HG02852 (cell line): ENCODE measurements around the gene ESR1.

Source experiments
- ATAC-seq: cut with Tn5 transposase; IDR thresholded peaks from one replicate; pipeline ENCODE4 v1.9.1; 2021; ENCODE audit warnings: mild to moderate bottlenecking, moderate library complexity; ENCODE audit not compliant: unreplicated experiment

The ESR1 gene

DNA sequence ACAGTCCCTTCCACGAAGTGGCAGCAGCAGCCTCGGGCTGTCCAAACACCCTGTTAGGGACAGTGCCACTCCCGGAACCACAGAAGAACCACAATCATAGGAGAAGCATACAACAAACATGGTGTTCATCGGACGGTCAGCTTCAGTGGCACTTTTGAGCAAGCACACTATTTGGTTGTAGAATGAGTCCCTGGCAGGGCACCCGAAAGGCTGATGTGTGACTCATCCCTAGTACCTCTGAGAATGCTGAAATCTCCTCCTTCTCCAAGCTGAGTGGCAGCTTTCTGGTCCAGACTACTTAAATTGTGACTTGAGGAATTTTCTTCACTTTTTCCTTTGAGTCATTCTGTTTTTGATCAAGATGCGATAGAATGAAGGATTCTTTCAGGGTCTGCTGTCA lies 282.5 kb downstream of the ESR1 start:
- no peak for ATAC-seq

DNA sequence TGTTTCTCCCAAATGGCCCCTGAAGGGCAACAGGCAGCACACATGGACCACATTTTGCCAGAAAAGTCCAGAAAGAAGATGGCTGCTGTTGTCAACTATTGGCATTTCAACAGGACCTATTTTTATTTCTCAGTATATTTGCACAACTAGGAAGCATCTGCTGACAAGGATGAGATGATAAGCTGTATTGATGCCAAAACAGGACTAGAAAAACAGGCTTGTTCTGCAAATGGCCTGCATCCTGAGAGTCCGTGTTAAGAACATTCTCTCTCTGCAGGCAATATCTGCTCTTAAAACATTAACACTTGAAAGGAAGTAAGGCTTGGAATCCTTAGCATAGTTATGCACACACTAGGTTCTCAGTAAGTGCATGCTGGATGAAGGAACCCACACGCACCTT lies 283.7 kb downstream of the ESR1 start:
- ATAC-seq = no peak

DNA sequence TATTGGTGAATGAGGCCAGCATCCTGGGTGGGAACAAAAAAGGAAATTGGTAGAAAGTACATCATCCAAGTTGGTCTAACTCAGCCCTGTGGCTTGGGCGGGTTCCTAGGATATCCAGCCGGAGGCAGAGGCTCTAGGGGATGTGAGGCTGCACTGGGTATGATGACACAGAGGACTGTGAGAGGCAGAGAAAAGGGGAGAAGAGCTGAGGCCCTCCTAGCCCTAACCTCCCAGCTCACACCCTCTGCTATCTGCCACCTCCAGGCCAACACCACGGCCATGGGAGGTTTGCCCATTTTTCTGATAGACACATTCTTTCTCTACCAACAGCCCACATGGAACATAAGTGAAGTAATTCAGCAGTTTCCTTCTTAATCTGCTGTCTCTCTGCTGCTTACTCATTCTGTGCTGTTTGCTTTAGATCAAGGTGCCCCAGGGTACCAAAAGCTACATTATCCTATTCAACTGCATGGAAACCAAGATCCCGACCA lies 284.4 kb downstream of the ESR1 start:
- no peak for ATAC-seq

DNA sequence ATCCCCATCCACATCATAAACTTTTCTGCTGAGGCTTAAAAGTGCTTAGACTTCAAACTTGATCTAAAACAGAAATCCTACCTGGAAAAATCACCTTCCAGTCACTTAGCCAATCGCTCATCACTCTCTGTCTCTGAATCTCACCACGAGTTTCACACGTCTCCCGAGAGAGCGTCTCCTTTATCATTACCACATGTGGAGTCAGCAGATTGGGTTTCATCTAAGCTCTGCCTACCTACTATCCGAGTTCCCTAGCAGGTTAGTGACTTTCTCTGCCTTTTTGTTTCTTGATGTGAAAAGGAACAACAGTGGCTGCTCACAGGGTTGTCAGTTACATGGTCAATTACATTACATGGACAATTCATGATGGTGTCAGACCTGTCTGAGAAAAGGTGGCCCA lies 286.2 kb downstream of the ESR1 start:
- no peak for ATAC-seq

DNA sequence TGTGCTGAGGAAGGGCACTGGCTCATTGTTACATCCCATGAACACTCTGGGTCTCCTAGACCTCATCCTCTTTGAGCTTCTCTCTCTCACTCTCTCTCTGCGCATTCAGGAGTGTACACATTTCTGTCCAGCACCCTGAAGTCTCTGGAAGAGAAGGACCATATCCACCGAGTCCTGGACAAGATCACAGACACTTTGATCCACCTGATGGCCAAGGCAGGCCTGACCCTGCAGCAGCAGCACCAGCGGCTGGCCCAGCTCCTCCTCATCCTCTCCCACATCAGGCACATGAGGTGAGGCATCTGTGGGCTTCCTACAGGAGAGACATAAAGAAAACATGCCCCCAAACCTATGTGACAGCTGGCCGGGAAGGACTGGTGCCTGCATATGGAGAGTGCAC lies 286.8 kb downstream of the ESR1 start:
- ATAC-seq = no peak

DNA sequence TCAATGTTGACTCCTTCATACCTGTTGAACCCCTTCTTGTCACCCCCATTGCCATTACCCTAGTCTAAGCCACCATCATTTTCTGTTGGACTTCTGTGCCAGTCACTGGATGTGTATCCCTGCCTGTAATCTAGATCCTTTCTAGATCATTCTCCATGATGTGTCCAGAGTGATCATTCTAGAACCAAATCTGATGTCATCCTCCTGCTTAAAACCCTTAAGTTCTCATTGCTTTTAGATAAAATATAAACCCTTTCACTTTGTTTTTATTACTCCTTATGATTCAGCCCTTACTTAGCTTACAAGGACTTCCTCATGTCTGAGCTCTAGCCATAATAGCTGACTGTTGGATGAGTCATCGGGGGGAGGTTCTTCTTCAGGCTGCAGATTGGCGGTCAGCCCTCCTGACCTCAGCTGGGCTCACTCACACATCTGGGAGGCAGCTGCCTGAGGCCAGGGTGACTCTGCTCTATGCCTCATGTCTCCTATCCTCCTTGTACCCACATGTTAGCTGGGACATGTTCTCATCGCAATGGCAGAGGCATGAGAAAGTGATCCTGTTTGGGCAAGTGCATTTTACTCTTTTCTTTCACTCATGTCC lies 287.6 kb downstream of the ESR1 start:
- ATAC-seq = no peak

DNA sequence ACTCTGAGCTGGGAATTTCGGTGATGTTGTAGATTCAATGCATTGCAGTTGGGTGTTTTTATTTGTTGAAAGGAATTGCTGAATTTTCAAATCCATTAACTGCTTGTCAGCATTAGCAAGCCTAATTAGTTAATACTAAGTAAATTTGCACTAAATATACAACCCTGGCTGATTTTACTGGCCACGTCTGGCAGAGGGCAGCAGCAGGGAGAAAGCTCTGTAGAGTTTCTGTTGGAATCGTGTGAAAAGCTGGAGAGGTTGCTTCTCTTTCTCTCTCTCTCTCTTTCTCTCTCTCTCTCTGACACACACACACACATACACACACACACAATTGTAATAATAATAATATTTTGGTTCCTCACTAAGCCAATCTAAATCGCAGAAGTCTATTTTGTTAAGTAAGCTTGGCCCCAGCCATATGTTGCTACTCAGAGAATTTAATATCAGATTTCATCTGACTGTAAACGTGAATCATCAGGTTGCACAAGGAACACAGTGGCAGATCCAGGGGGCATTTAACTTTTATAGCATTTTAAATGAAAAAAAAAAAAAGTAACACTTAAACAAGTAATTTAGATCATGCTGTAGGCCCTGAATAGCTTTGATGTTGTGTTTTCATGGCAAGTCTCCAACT lies 289.5 kb downstream of the ESR1 start:
- no peak for ATAC-seq

DNA sequence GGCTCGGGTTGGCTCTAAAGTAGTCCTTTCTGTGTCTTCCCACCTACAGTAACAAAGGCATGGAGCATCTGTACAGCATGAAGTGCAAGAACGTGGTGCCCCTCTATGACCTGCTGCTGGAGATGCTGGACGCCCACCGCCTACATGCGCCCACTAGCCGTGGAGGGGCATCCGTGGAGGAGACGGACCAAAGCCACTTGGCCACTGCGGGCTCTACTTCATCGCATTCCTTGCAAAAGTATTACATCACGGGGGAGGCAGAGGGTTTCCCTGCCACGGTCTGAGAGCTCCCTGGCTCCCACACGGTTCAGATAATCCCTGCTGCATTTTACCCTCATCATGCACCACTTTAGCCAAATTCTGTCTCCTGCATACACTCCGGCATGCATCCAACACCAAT lies 291.2 kb downstream of the ESR1 start:
- no peak for ATAC-seq

DNA sequence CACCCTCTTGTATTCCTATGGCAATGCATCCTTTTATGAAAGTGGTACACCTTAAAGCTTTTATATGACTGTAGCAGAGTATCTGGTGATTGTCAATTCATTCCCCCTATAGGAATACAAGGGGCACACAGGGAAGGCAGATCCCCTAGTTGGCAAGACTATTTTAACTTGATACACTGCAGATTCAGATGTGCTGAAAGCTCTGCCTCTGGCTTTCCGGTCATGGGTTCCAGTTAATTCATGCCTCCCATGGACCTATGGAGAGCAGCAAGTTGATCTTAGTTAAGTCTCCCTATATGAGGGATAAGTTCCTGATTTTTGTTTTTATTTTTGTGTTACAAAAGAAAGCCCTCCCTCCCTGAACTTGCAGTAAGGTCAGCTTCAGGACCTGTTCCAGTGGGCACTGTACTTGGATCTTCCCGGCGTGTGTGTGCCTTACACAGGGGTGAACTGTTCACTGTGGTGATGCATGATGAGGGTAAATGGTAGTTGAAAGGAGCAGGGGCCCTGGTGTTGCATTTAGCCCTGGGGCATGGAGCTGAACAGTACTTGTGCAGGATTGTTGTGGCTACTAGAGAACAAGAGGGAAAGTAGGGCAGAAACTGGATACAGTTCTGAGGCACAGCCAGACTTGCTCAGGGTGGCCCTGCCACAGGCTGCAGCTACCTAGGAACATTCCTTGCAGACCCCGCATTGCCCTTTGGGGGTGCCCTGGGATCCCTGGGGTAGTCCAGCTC lies 292.1 kb downstream of the ESR1 start:
- ATAC-seq = no peak

DNA sequence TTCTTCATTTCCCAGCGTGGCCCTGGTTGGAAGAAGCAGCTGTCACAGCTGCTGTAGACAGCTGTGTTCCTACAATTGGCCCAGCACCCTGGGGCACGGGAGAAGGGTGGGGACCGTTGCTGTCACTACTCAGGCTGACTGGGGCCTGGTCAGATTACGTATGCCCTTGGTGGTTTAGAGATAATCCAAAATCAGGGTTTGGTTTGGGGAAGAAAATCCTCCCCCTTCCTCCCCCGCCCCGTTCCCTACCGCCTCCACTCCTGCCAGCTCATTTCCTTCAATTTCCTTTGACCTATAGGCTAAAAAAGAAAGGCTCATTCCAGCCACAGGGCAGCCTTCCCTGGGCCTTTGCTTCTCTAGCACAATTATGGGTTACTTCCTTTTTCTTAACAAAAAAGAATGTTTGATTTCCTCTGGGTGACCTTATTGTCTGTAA lies 292.7 kb downstream of the ESR1 start:
- no peak for ATAC-seq

DNA sequence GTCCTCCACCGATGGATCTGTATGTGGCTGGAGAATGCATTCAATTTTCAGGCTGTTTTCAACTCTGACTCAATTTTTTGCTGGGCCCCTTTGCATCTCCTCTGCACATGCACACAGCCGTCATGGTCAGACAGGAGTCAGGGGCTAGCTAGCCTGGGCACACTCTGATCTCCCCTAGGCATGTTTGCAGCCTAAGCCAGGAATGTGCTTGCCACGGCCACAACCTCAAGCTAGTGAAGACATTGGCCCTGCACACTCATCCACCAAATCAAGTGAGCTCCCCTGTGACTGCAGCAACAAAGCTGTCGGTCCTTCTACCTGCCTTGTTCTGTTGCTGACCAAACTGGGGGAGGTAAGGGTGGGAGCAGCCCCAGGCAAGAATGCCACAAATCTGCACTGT lies 300.5 kb downstream of the ESR1 start:
- ATAC-seq = no peak

DNA sequence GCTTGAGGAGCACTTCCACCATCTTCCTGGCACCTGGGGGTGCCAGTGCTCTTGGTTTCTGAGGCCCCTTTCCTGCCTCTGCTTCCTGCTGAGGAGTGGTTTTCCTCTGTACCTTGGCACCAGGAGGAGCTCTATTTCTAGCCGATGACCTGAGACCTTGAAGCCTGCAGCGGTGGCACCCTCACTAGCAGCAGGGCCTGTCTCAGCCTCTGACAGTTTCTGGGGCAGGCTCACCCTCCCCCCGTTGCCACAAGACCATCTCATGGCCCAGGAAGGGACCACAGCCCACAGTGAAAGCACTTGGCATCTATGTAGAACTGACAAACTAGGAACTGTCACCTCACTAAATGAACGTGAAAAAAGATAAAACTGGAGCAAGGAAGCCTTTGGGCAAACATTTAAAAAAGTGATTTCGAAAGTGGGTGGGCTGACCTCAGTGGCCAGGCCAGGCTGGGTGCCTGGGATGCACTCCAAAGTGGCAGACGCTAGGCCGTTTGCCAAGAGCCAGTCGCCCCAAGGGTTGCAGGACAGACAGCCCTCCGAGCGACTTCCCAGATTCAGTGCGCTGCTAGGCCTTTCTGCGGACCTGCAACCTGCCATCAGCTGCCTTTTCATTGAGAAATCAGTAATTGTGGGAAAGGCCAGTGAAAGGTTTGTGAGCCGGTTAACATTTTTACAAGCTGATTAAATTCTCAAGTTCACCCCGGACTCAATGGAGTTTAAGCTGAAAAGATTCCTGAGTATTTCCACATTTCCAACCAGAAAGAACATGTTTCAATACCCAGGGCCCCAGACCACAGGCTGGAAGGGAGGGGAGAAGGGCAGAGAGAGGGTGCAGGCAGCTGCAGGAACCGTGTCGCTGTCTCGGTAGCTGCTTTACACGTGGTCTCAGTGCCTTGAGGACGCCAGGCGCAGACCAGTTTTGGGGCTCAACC lies 303.7 kb downstream of the ESR1 start:
- no peak for ATAC-seq

DNA sequence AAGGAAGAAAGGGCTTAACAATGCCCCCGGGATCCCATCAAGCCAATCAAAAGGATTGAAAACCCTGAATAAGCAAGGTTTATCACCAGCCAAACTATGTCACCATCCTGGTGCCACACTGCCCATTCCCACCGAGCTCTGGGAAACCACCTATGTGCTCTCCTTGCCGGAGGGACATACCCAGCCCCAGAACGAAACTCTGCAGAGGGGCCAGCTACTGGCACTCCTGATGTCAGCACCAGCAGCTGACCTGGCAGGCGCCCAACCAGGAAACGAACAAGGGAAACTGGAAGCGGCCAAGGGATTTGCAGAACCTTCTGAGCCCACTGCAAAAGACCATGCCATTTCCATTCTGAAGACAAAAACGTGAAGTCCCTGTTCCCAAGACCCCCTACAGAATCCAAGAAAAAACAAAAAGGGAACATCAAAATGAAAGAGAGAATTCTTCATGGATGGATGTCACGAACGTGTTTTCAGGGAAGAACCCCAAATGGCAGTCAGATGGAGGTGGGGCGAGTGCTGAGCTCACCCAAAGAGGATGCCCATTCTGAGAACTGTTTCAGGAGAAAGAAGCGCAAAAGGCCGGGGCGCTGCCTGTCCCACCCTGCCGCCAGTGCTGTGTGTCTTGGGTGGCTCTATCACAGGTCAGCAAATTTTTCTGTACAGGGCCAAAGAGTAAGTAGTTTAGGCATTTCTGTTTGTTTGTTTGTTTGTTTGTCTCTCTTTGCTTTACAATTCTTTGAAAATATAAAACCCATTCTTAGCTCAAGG lies 305.2 kb downstream of the ESR1 start:
- no peak for ATAC-seq

DNA sequence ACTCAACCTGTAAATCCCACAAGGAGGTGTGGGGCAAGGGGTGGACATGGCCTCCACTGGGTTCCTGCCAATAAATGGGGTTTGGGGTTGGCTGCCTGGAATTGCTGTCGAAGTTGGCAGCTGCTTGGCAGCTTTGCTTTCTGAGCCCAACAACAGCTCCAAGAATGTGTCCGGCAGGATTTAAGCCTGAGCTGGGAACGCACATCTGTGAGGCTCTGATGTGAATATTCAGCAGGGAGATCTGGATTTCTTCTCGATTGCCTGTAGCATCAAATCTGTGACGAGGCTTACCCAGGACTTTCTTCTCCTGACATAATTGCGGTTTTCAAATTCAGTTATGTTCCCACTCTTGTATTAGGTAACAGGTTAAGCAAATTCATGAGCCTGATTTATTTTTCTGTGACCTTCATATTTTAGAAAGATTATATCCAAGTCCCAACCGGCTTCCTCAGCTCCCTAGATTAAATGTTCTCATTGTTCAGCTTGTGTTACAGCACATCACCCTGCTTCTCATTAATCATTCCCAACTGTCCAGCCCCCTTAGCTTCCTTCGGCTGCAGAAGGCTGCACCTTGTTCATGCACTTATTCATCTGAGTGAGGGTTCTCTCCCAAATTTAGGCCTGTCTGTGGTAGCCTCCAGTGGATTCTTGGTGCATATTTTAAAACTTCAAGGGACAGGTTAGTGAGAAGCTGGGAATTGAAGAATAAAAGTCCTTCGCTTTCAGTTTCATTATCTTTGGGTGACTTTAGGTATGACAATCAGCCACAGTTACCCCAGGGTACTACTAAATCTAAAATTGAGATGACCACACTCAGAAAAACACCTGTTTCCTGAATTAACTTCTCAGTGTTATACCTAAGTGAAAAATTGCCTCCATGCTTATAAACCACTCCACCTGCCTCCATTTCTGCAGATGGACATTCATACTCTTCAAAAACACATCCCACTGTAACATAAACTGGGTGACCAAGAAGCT lies 310.0 kb downstream of the ESR1 start:
- peak; percentile 93 for ATAC-seq

DNA sequence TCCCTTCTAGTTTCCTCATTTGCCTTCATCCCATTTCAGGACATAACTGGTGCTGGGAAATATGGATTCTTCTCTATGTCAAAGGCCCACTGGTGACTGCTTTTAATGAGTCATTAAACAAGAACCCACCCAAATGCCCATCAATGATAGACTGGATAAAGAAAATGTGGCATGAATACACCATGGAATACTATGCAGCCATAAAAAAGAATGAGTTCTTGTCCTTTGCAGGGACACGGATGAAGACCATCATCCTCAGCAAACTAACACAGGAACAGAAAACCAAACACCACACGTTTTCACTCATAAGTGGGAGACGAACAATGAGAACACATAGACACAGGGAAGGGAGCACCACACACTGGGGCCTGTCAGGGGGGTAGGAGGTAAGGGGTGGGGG lies 310.7 kb downstream of the ESR1 start:
- no peak for ATAC-seq

DNA sequence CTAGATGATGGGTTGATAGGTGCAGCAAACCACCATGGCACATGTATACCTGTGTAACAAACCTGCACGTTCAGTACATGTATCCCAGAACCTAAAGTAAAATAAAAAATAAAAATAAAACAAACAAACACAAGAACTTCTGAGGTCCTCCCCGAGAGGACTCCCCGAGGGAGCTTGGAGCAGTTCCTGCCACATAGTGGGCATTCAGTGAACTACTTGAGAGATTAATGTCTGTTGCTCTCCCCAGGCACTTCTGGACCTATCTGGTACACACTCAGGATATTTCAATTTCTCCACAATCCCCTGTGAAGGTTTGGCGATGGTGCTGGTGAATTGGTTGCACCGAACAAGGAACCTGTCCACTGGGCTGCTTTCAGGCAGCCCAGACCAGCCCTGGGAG lies 311.2 kb downstream of the ESR1 start:
- ATAC-seq = no peak

DNA sequence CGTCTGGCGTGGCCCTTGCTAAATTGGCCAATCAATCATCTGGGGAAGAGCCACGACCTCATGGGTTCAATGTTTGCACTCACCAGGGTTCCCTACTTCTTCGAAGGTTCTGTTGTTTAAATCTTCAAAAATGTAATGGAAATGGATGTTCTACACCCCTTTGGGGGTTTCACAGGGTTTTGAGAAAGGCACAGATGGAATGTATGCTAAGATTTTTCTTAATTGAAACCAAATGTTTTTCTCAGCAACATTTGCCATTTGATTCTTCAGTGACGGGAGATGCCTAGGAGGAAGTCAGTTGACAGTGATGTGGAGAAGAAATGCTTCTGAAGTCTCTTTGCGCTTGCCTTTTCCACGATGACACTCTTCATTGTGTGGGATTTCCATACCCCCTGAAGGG lies 312.3 kb downstream of the ESR1 start:
- no peak for ATAC-seq

DNA sequence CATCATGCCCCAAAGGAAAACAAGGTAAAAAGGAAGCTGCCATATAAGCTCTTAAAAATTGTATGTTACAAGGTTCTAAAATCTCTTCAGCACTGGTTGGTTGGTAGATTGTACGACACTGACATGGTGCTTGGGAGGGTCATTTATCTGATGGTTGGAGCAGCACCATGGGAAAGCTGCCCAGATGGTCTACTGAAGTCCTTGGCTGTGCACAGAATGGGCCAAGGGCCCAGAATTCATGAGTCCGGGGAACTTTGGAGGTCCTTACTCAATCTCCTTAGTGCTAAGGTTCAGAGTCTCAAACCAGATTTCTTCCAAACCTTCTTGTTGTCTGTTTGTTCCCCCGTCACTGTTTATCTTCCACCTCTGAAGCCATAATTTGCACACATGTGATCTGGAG lies 314.4 kb downstream of the ESR1 start:
- ATAC-seq = no peak

DNA sequence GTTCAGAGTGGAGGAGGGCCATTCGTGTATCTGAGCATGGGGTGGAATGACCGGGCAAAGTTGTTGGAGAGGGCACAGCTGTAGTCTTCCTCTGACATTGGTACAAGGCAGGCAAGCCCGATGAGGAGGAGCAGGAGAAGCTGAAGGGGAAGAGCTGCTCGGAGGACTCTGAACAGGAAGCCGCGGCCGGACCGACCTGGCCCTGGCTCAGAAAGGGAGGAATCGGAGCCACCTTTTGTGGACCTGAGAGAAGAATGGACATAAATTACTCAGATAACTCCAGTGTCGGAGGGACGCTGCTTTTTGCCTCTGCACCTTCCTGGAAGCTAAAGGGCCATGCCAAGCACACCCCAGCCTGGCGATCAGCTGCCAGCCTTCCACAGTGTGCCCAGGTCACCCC lies 315.0 kb downstream of the ESR1 start:
- no peak for ATAC-seq
